HCT116 (cell line): Measurements from ENCODE around the gene KRT7. TPM values are rescaled to one million over a fixed set of nuclear protein-coding genes. Genes with fewer than 3 reads are reported as not detected.

ENCODE experiments used
- ATAC-seq: fragments of 200-7000 bp; cut with Tn5 transposase; 2 replicates; pipeline ENCODE4 v1.9.1; 2020; ENCODE audit warnings: mild to moderate bottlenecking, moderate library complexity
- BruUV-seq: library from RNA; stranded (reverse); fragments of 400-500 nt; replicated peaks from 2 replicates; lab custom pipeline; 2021; lab: Mats Ljungman, UMichigan
- CTCF ChIA-PET: fragments of 300-600 bp; sonication (Branson Sonifier 250); formaldehyde crosslinking; loops from one replicate; lab custom pipeline; 2021; ENCODE audit warnings: antibody characterized with exemption; lab: Charles Lee
- POLR2A ChIA-PET: fragments of 300-600, 350-600 bp; sonication (Branson Sonifier 250); formaldehyde crosslinking; loops from one replicate; lab custom pipeline; 2021; ENCODE audit warnings: antibody characterized with exemption; lab: Charles Lee
- RAD21 ChIA-PET, 2 experiments: fragments of 300-600 bp; sonication (Branson Sonifier 250); formaldehyde crosslinking; loops; one replicate each; lab custom pipeline; 2023; ENCODE audit warnings: low total read pairs in 2 of 2; ENCODE audit not compliant: uncharacterized antibody in 2 of 2, unreplicated experiment in 2 of 2, low non-redundant PET in 1 of 2; lab: Charles Lee
- DNase-seq: peaks from one replicate; pipeline ENCODE4 v3.0.0-alpha.2; 2010; ENCODE audit warnings: low read depth, low spot score
- H2AFZ ChIP-seq: fragments of 200-600 bp; shearing (Covaris generic), sonication (generic); 2 replicates; pipeline ENCODE4 v1.6.1; 2017; ENCODE audit warnings: low read depth, mixed run types, mixed read lengths, antibody characterized with exemption, low read length; ENCODE audit not compliant: poor library complexity, severe bottlenecking
- H3K27ac ChIP-seq: 2 replicates; pipeline ENCODE4 v1.5.1; 2012; ENCODE audit warnings: low read depth, low read length
- H3K27me3 ChIP-seq: fragments of 200-600 bp; sonication (generic); 2 replicates; pipeline ENCODE4 v1.6.1; 2016; ENCODE audit warnings: mixed run types, low read length, mixed read lengths; ENCODE audit not compliant: insufficient read depth
- H3K36me3 ChIP-seq, 2 experiments: fragments of 200-500 bp in 1 of 2; fragments of 200-600 bp in 1 of 2; sonication (Bioruptor generic) in 1 of 2; sonication (generic) in 1 of 2; 2 replicates each; pipeline versions ENCODE4 v1.5.1 to v1.6.1; 2014 to 2016; ENCODE audit warnings: low read length in 2 of 2, inconsistent platforms in 1 of 2, mixed read lengths in 1 of 2, mixed run types in 1 of 2; ENCODE audit not compliant: insufficient read depth in 2 of 2, control insufficient read depth in 1 of 2
- H3K4me1 ChIP-seq, 2 experiments: fragments of 200-600 bp in 1 of 2; sonication (generic) in 1 of 2; 2 replicates each; pipeline versions ENCODE4 v1.5.1 to v1.6.1; 2012 to 2017; ENCODE audit warnings: low read length in 2 of 2, inconsistent platforms in 1 of 2, mild to moderate bottlenecking in 1 of 2, mixed read lengths in 1 of 2, mixed run types in 1 of 2, moderate library complexity in 1 of 2; ENCODE audit not compliant: insufficient read depth in 2 of 2, control insufficient read depth in 1 of 2
- H3K4me2 ChIP-seq: fragments of 200-600 bp; sonication (generic); 2 replicates; pipeline ENCODE4 v1.6.1; 2017; ENCODE audit warnings: mixed run types, low read length, mixed read lengths
- H3K4me3 ChIP-seq, 2 experiments: fragments of 200-600 bp in 1 of 2; sonication (generic) in 1 of 2; replicated peaks in 1 of 2; 2 replicates each; pipeline ENCODE4 v1.5.1; 2011 to 2016; ENCODE audit warnings: low read length in 2 of 2, control low read depth in 1 of 2, low read depth in 1 of 2, mild to moderate bottlenecking in 1 of 2, mixed read lengths in 1 of 2, mixed run types in 1 of 2
- H3K79me2 ChIP-seq: fragments of 200-600 bp; sonication (generic); 2 replicates; pipeline ENCODE4 v1.6.1; 2017; ENCODE audit warnings: mild to moderate bottlenecking, mixed run types, low read length, moderate library complexity, mixed read lengths; ENCODE audit not compliant: insufficient read depth
- H3K9ac ChIP-seq: fragments of 200-600 bp; sonication (generic); 2 replicates; pipeline ENCODE4 v1.6.1; 2016; ENCODE audit warnings: low read length, mixed read lengths
- H3K9me2 ChIP-seq: fragments of 200-600 bp; sonication (generic), shearing (Covaris generic); 2 replicates; pipeline ENCODE4 v1.6.1; 2017; ENCODE audit warnings: mixed run types, mild to moderate bottlenecking, moderate library complexity; ENCODE audit not compliant: insufficient read depth
- H3K9me3 ChIP-seq, 2 experiments: fragments of 200-500 bp in 1 of 2; fragments of 200-600 bp in 1 of 2; sonication (Bioruptor generic) in 1 of 2; sonication (generic) in 1 of 2; 2 replicates each; pipeline ENCODE4 v1.6.1; 2014 to 2017; ENCODE audit warnings: low read length in 2 of 2, mixed read lengths in 2 of 2, inconsistent platforms in 1 of 2, low read depth in 1 of 2, mild to moderate bottlenecking in 1 of 2, mixed run types in 1 of 2, moderate library complexity in 1 of 2; ENCODE audit not compliant: control insufficient read depth in 1 of 2, insufficient read depth in 1 of 2
- H4K20me1 ChIP-seq: fragments of 200-600 bp; sonication (generic), shearing (Covaris generic); 2 replicates; pipeline ENCODE4 v1.6.1; 2017; ENCODE audit warnings: mixed run types, mild to moderate bottlenecking, moderate library complexity; ENCODE audit not compliant: insufficient read depth
- ATF3 ChIP-seq: IDR thresholded peaks from 2 replicates; pipeline ENCODE4 v1.6.1; 2012
- CBX3 ChIP-seq: IDR thresholded peaks from 2 replicates; pipeline ENCODE4 v1.6.1; 2012; ENCODE audit warnings: low read depth
- EGR1 ChIP-seq: IDR thresholded peaks from 2 replicates; pipeline ENCODE4 v1.6.1; 2012; ENCODE audit warnings: low read depth
- ELF1 ChIP-seq: IDR thresholded peaks from 2 replicates; pipeline ENCODE4 v1.6.1; 2012; ENCODE audit warnings: low read depth, borderline replicate concordance
- EZH2phosphoT487 ChIP-seq: fragments of 200-600 bp; IDR thresholded peaks from 2 replicates; pipeline ENCODE4 v1.6.1; 2018; ENCODE audit warnings: antibody characterized with exemption, borderline replicate concordance
- POLR2A ChIP-seq: IDR thresholded peaks from 2 replicates; pipeline ENCODE4 v1.7.0; 2011; ENCODE audit warnings: borderline replicate concordance; ENCODE audit not compliant: insufficient read depth, insufficient read length; ENCODE audit errors: extremely low read depth
- SIN3A ChIP-seq: IDR thresholded peaks from 2 replicates; pipeline ENCODE4 v1.6.1; 2012; ENCODE audit warnings: low read depth
- SP1 ChIP-seq: IDR thresholded peaks from 2 replicates; pipeline ENCODE4 v1.6.1; 2012; ENCODE audit warnings: low read depth
- YY1 ChIP-seq: IDR thresholded peaks from 2 replicates; pipeline ENCODE4 v1.6.1; 2011; ENCODE audit warnings: low read length, low read depth, moderate library complexity, mild to moderate bottlenecking; ENCODE audit not compliant: insufficient replicate concordance; ENCODE audit errors: extremely low read depth
- ZBTB33 ChIP-seq: IDR thresholded peaks from 2 replicates; pipeline ENCODE4 v1.6.1; 2011; ENCODE audit warnings: mild to moderate bottlenecking, low read length, moderate library complexity; ENCODE audit not compliant: insufficient replicate concordance; ENCODE audit errors: extremely low read depth
- intact Hi-C: fragments of 100-400 bp; cut with micrococcal nuclease; formaldehyde crosslinking; loops from 2 replicates; pipeline ENCODE4 v1.10.0; 2022
- total RNA-seq: library from RNA; stranded (reverse); gene quantifications from one replicate; pipeline ENCODE4 v1.2.1, GENCODE V29; 2021; ENCODE audit not compliant: unreplicated experiment
- TF ChIP-seq, protein P1 (sequence below), 3 experiments: fragments of 200-600 bp in 1 of 3; sonication (generic) in 1 of 3; IDR thresholded peaks in 2 of 3; conservative IDR thresholded peaks in 1 of 3; 2 replicates each; pipeline ENCODE4 v1.5.1; 2012 to 2017; ENCODE audit warnings: low read depth in 2 of 3, low read length in 2 of 3, antibody characterized with exemption in 1 of 3, borderline replicate concordance in 1 of 3, control low read depth in 1 of 3, mild to moderate bottlenecking in 1 of 3, mixed read lengths in 1 of 3, mixed run types in 1 of 3, moderate library complexity in 1 of 3; ENCODE audit not compliant: insufficient read depth in 1 of 3

Gene KRT7
- total RNA-seq, 1 experiment from 2014 or later: 72.6 TPM

DNA sequence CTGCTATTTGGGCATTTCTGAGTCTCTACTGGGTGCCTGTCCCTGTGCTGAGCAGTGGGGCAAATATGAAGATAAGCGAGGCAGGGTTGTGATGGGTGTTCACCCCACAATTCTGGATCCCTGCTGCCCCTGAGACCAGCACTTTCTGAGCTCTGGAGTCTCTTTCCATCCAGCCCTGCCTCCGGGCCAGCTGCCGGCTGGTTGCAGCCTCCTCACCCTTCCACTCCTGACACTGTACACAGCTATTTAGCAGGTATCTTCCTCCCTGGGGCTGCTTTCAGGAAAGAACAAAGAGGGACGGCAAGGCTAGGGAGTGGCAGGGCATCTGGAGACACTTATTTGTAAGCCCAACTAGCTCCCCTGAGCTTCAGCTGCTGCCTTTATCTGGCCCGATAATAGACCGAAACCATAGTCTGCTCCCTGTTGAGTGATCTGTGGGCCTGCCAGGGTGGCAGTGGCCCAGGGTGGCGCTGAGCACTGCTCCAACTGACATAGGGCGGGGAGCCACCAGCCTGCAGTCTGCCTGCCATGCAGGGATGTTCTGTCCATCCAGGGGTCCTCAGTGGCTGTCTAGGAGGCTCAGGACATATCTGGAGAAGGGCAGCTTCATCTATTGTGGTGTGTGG, 33.6 kb upstream of the KRT7 start:
- Histone ChIP-seq H3K4me3 (no peak overlapping the region), H3K36me3 (no peaks in the 10 kb centered on the region), H3K9ac (no peak overlapping the region), H4K20me1 (no peaks in the 10 kb centered on the region), H3K27me3 (no peaks in the 10 kb centered on the region), H3K9me2 (no peaks in the 10 kb centered on the region), H3K9me3 (no peaks in the 10 kb centered on the region), H2AFZ (no peak overlapping the region), H3K4me2 (no peak overlapping the region), H3K4me1 (peaks cover 26 to 62% of the 10 kb centered on the region in 2 experiments), H3K27ac (no peak overlapping the region), H3K79me2 (no peaks in the 10 kb centered on the region)
- TF ChIP-seq ZBTB33 (no peak), ELF1 (no peak), ATF3 (no peak), SP1 (no peak), EGR1 (no peak), SIN3A (no peak), CBX3 (no peak), YY1 (no peak), POLR2A (no peak), EZH2phosphoT487 (no peak)
- TF ChIP-seq, protein P1, sequence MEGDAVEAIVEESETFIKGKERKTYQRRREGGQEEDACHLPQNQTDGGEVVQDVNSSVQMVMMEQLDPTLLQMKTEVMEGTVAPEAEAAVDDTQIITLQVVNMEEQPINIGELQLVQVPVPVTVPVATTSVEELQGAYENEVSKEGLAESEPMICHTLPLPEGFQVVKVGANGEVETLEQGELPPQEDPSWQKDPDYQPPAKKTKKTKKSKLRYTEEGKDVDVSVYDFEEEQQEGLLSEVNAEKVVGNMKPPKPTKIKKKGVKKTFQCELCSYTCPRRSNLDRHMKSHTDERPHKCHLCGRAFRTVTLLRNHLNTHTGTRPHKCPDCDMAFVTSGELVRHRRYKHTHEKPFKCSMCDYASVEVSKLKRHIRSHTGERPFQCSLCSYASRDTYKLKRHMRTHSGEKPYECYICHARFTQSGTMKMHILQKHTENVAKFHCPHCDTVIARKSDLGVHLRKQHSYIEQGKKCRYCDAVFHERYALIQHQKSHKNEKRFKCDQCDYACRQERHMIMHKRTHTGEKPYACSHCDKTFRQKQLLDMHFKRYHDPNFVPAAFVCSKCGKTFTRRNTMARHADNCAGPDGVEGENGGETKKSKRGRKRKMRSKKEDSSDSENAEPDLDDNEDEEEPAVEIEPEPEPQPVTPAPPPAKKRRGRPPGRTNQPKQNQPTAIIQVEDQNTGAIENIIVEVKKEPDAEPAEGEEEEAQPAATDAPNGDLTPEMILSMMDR (IDR thresholded peaks at IDR 0.05 in 2 of 3, conservative IDR thresholded peaks at IDR 0.05 in 1 of 3; ENCODE audit: borderline replicate concordance in 1 of 3, insufficient read depth in 1 of 3, low read depth in 2 of 3, low read length in 2 of 3): no peak
- ChIA-PET CTCF (interaction anchor here (1.4 to 1.6 kb wide), 2 partner anchors 9 to 15 kb away, joined by 3 read pairs; no protein-coding TSS in a partner anchor), RAD21 (no interaction called here), POLR2A (interaction anchor here (1.5 kb wide), 1 partner anchor 52 kb away, joined by 4 read pairs; no protein-coding TSS in a partner anchor)
- intact Hi-C loops: no loop called here
- no TSS peak for BruUV-seq
- DNase-seq (no peak), ATAC-seq (no peak)
